HG02884 (cell line): ENCODE data around the gene GGA2.
"Not testable (repeated sequence)": the region's sequence is repeated elsewhere in the genome, so short reads cannot be mapped to it uniquely, and the experiment has no call there.

Experiments
- ATAC-seq: cut with Tn5 transposase; IDR thresholded peaks from one replicate; pipeline ENCODE4 v1.9.1; 2021; ENCODE audit warnings: mild to moderate bottlenecking, moderate library complexity; ENCODE audit not compliant: unreplicated experiment

Gene GGA2

DNA sequence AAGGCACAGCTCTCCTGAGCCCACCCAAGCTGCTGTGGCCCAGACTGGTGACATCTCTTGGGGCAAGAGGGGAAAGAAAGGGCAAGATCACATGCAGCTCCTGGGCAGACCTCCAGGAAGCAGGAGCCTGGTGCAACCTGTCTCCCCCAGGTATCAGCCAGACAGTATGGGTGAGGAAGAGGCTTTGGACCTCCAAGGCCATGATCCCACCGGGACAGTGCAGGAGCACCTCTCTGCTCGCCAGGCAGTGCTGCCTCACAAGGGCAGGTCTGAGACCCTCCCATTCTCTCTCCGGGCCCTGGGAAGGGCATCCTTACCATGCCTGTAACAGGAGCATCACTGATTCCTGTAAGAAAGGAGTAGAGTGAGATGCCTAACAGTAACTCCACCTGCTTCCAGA lies 31.7 kb downstream of the GGA2 start:
- ATAC-seq: no peak

DNA sequence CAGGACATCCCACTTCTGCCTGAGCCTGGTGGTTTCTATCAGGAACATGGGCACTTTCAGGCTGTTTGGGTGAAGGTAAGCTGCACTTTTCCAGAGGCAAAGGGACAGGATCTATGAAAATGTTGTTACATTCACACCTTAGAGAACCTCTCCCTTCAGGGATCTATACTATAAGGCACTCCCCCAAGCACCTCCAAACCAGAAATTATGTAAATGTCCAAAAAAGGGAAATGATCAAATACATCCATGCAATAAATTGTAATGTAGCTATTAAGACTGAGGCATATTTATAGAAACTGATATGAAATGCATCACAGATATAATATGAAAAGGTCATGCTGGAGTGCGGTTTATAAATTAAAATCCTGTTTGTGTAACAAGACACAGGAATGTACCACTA lies 34.0 kb downstream of the GGA2 start:
- ATAC-seq: no peak

DNA sequence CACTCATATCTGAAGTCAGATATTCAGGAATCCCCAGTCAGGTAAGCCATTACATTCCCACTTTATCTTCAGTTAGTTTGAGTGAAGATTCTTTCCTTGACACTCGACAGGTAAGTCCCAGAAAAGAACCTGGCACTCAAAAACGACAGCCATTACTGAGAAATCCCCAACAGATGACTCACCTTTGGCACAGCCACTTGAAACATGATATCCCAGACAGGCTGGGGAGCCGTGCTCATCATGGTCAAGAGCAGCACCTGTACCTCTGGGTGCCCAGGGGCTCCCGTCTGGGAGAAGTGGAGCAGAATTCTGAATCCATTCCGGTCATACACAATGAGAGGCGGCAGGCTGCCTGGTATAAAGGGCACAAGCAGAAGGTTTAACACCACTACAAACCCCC lies 40.5 kb downstream of the GGA2 start:
- ATAC-seq: no peak

- ATAC-seq: no peak
These were observed 44.0 kb downstream of the GGA2 start for GRCh38 chr16:23466162-23466885.

- ATAC-seq: no peak
These were observed 45.1 kb downstream of the GGA2 start for GRCh38 chr16:23465179-23465578.

DNA sequence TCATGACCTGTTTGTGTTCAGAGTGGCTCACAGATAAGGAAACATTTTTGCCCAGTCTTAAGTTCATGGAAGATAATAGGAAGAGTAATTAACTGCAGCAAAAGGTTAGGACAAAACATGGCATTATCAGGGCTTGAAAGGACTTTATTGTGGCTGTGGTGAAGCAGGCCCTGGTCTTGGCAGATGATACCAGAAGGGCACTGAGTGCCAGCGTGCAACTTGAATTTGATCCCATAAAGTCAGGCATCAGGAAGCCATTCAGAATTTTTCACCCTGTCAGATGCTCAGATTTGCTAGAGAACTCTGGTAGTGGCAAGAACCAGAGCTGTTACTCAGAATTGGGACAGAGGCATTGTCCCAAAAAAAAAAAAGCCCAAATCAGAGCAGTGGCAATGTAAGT lies 46.1 kb downstream of the GGA2 start:
- ATAC-seq: no peak

GRCh38 chr16:23462994-23463393 lies 47.3 kb downstream of the GGA2 start:
- not testable (repeated sequence) for ATAC-seq

- ATAC-seq: no peak
These were observed 56.8 kb downstream of the GGA2 start for GRCh38 chr16:23453338-23454052.

DNA sequence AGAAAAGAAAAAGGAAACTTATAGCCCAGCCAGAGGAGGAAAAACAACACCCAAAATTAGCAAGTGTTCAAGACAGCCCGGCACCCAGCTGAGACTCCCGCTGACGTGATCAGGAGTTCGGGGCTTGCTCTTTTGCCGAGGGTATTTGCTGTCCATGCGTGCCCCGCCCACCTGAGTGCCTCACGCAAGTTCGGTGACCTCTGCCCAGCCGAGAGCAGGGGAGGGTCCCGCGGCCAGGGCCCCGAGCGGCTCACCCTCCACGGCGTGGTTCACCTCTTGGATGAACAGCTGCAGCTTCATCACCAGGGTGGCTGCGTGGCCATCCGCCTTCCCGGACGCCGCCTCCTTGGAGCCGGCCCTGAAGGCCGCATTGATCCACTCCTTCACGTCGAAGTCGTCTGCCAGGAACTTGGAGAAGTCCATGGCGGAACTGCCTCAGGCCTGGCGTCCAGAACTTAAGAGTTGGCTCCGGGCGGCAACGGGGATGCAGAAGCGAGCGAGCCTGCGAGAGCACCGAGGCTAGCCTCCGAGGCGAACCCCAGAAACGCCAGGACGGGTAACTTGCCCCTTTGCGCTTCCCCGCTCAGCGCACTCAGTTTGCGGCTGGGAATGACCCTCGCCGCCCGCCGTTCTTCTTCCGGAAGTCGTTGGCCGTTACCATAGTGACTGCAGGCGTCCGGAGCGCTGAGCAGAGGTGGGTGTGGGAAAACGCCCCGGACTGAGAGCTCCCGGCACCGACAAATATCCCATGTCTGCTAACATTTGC lies 57.5 kb downstream of the GGA2 start, which contains the start of gene COG7:
Gene COG7, minus strand, starts transcription at position 618 of the 766 bp plus-strand sequence. Its CDS starts 195 bp downstream, at position 423.
- peak; percentile 57 for ATAC-seq

DNA sequence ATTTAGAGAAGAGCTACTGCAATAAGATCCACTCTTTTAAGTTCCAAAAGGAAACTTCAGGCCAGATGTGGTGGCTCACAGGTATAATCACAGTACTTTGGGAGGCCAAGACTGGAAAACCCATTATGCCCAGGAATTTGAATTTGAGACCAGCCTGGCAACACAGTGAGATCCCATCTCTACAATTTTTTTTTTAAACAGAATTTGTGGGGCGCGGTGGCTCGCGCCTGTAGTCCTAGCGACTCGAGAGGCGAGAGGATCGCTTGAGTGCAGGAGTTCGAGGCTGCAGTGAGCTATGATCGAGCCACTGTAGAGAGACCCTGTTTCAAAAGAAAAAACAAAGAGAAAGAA lies 58.1 kb downstream of the GGA2 start:
- no peak for ATAC-seq

DNA sequence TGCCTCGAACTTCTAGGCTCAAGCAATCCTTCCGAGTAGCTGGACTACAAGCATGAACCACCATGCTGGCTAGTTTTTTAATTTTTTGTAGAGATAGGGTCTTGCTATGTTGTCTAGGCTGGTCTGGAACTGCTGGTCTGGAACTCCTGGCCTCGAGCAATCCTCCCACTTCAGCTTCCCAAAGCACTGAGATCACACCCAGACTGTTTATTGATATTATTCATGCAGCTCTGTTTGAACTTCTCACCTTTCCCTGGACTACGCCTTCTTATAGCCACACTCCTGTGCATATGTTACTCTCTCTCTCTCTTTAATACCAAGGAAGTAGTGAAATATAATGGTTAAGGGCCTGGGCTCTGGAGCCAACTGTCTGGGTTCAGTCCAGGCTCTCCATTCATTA lies 61.9 kb downstream of the GGA2 start:
- ATAC-seq: no peak

DNA sequence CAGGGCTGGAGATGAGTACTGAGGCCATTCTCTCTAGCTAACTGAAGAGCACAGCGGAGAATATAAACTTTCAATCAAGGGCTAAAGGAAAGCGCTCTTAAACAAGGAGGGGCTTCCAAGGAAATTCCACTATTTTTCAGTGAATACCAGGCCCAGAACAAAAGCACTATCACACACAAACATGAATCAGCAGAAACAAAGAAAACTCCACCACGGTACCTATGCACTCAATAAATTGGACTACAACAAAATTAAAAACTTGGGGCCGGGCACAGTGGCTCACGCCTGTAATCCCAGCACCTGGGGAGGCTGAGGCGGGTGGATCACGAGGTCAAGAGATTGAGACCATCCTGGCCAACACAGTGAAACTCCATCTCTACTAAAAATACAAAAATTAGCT lies 72.8 kb downstream of the GGA2 start:
- not testable (repeated sequence) for ATAC-seq

DNA sequence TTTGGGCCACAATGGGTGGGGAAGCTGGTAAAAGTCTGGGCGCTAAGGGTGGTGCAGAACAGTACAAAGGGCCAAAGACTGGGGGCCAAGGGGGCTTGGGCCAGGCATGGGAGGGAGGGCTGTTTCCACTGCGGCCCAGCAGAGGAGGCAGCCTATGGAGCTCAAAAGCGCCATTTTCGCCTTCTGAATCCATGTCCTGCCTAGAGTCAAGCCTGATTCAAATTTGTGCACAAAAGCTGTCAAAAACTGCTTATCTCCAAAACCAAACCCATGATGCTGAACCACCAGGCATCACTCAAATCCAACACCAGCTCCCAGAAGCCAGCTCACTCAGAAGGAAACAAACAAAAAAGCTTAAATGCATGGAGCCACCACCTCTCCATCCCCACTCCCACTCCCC lies 73.3 kb downstream of the GGA2 start:
- ATAC-seq: no peak

DNA sequence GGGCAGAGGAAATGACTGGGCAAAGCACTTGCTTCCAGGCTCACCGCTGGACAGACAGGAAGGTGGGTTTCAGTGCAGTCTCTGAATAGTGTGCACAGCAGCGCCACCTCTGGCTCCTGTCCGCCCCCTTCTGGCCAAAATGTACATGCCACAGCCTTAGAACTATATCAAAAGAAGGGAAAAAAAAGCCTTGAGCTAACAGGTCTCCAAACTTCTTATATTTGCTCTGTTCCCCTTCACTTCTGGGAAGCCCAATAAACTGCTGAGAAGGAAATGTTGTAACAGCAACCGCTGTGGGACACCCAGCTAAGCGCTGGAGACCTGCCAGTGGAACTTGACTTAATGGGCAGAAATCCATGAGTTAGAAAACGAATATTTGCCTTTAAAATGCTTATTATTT lies 74.8 kb downstream of the GGA2 start:
- no peak for ATAC-seq

DNA sequence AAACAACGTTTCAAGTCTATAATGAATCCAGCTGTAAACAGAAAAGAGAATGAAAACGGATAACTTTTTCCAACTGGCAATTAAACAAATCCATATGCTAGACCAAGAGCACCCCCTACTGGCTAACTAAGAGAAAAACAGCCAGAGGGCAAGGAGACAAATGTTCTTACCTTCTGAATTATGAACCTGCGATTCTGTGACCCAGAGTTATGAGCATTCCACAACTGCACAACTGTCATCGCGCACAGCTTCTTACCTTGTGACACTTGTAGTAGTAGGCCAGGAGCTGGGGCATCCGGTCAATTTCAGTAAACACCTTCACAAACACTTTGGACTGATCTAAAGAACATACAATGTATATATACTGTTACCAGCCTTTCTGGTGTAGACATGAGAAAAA lies 75.9 kb downstream of the GGA2 start:
- ATAC-seq: no peak

GRCh38 chr16:23433261-23433920 lies 76.9 kb downstream of the GGA2 start:
- ATAC-seq: no peak

- ATAC-seq: no peak
These were observed 77.8 kb downstream of the GGA2 start for GRCh38 chr16:23432176-23433128.

DNA sequence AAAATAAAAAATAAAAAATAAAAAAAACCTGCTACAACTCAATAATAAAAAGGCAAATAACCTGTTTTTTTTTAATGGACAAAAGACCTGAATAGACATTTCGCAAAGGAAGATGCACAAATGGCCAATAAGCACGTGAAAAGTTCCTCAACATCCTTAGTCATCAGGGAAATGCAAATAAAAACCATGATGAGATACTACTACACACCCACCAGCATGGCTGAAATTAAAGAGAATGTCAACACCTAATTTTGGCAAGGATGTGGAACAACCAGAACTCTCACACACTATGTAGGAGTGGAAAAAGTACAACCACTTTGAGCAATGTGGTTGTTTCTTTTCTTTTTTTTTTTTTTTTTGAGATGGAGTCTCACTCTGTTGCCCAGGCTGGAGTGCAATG lies 81.9 kb downstream of the GGA2 start:
- no peak for ATAC-seq

DNA sequence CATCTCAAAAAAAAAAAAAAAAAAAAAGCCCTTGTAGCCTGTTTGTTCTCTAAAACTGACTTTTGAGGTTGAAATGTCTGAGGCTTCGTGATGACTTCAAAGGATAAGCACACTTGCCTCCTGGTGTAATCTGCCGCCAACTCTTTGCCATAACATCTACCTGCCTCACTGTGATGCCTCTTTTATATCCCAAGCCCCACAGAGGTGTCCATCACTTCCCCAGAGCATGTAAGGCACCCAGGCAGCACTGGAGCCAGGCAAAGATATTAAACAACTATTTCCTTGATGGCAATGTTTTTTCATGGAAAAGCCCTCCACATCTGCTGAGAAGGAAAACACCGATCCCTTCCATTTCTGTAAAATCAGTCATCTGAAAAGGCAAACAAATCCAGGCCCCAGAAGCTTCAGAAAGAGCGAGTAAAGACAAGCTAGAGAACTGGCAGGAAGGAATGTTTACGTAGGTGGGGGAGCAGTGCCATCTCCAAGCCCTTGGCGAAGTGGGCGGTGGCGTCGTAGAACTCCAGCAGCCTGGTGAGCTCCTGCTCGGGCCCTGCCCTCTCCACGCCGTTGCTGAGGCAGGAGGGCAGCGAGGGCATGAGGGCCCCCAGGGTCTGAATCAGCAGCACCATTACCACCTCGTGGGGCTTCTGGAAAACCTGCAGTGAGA lies 85.9 kb downstream of the GGA2 start:
- ATAC-seq: no peak
